Activated naive CD4-positive, alpha-beta T cell treated with anti-CD3 and anti-CD28 coated beads, Interleukin-2, amount 10 ng/mL, durations not matched to agents 7 days and 5 days (primary cell): Measurements from ENCODE around the gene ZNF318.
"Not testable (repeated sequence)": the region's sequence is repeated elsewhere in the genome, so short reads cannot be mapped to it uniquely, and the experiment has no call there.

ENCODE experiments used
- CTCF ChIA-PET: fragments of 350-600 bp; sonication (Branson Sonifier 250); formaldehyde crosslinking; loops from one replicate; lab custom pipeline; 2021; ENCODE audit warnings: antibody characterized with exemption; lab: Charles Lee
- DNase-seq: peaks from one replicate; pipeline ENCODE4 v3.0.0-alpha.2; 2020
- H3K27ac Mint-ChIP-seq: one replicate; pipeline ENCODE4 v1.8.0; 2021; ENCODE audit warnings: mild to moderate bottlenecking, moderate library complexity, mixed read lengths
- H3K27me3 Mint-ChIP-seq: one replicate; pipeline ENCODE4 v1.8.0; 2021; ENCODE audit warnings: mild to moderate bottlenecking, mixed read lengths
- H3K36me3 Mint-ChIP-seq: one replicate; pipeline ENCODE4 v1.8.0; 2021; ENCODE audit warnings: mixed read lengths
- H3K4me1 Mint-ChIP-seq: one replicate; pipeline ENCODE4 v1.8.0; 2021; ENCODE audit warnings: mixed read lengths
- H3K4me3 Mint-ChIP-seq: one replicate; pipeline ENCODE4 v1.8.0; 2021; ENCODE audit warnings: mild to moderate bottlenecking, moderate library complexity, mixed read lengths
- H3K9me3 Mint-ChIP-seq: one replicate; pipeline ENCODE4 v1.8.0; 2021; ENCODE audit warnings: mixed read lengths

The ZNF318 gene

DNA sequence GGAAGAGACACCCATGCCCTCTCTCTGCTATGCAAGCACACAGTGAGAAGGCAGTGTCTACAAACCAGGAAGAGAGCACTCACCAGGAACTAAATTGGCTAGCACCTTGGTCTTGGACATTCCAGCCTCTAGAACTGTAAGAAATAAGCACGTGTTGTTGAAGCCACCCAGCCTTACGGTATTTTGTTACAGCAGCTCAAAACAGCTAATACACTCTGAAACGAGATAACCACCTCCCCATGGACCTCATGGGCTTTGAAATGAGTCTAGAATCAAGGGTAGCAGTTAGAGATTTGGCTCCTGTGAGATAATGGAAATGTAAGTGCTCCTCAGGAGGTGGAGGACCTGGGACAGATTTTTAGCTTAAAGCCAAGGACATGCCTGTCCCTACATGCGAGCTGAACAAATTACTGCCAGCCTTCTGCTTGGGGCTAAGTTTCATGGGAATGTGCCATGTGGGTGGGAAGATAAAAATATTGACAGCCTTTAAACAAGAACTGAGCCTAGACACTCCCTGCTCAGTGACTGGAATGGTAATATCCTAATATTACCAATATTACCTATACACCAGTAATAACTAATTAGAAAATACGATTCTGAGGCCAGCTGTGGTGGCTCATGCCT, 3.9 kb upstream of the ZNF318 start:
- Mint-ChIP-seq H3K4me3 (no peak overlapping the region), H3K27me3 (peaks cover 29% of the 10 kb centered on the region), H3K9me3 (no peaks in the 10 kb centered on the region), H3K36me3 (no peaks in the 10 kb centered on the region), H3K4me1 (peaks cover 21% of the 10 kb centered on the region), H3K27ac (no peak overlapping the region)
- CTCF ChIA-PET: no interaction called here
- no peak for DNase-seq

GRCh38 chr6:43370003-43370580, 645 bp upstream of the ZNF318 start:
- peak overlapping the region; percentile 77 for H3K4me3 Mint-ChIP-seq
- peaks cover 34% of the 10 kb centered on the region for H3K27me3 Mint-ChIP-seq
- CTCF ChIA-PET: interaction anchor here (0.8 to 1.8 kb wide), 4 partner anchors 14 to 81 kb away, joined by 4 to 13 read pairs (median 6); no protein-coding TSS in a partner anchor
- peaks cover 44% of the 10 kb centered on the region for H3K4me1 Mint-ChIP-seq
- H3K27ac Mint-ChIP-seq: peak overlapping the region; percentile 88
- peaks cover 11% of the 10 kb centered on the region for H3K36me3 Mint-ChIP-seq
- not testable (repeated sequence) for DNase-seq, H3K9me3 Mint-ChIP-seq

DNA sequence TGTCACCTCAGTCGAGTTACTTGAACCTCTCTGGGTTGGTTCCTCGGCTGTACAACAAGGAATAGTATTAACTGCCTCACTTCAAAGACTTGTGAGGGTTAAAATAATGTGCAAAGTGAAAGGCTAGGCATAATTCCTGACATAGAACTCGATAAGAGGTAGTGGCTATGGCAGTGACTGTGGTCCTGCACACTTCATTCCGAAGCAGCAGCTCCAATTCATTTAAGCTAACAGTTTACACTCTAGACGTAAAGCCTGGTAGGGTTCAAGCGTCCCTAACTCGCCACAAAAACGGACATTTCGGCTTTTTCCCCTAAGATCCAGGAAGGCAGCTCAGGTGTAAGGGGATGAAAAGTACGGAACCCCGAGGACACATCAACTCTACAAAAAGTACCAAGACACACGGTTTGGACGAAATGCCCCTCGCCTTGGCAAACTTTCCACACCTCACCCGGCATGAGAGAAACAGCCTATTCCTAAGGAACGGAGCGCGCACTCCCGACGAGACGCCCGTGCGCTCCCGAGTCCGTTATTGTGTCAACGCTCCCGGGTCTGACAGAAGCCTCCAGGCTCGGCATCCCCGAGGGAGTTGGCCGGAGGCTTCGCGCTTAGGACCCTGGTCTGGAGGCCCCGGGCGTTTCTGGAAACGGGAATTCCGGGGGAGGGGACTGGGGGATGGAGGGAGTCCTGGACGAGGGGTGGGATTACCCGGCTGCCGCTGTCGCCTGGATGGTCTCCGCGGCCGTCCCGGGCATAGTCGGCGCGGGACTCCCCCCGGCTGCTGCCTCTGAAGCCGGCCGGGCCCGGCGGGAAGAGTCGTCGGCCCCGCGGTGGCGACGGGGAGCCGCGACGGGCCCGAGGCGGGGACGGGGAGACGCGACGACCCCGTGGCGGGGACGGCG, 937 bp downstream of the ZNF318 start:
- peaks cover 24% of the 10 kb centered on the region for H3K36me3 Mint-ChIP-seq
- CTCF ChIA-PET: interaction anchor here (0.7 to 1.8 kb wide), 3 partner anchors 13 to 30 kb away, joined by 3 to 13 read pairs (median 4); no protein-coding TSS in a partner anchor
- peaks cover 44% of the 10 kb centered on the region for H3K4me1 Mint-ChIP-seq
- peak overlapping the region; percentile 84 for H3K27ac Mint-ChIP-seq
- DNase-seq: peak; percentile 32
- peak overlapping the region; percentile 87 for H3K4me3 Mint-ChIP-seq
- H3K27me3 Mint-ChIP-seq: peaks cover 23% of the 10 kb centered on the region
- H3K9me3 Mint-ChIP-seq: no peaks in the 10 kb centered on the region

DNA sequence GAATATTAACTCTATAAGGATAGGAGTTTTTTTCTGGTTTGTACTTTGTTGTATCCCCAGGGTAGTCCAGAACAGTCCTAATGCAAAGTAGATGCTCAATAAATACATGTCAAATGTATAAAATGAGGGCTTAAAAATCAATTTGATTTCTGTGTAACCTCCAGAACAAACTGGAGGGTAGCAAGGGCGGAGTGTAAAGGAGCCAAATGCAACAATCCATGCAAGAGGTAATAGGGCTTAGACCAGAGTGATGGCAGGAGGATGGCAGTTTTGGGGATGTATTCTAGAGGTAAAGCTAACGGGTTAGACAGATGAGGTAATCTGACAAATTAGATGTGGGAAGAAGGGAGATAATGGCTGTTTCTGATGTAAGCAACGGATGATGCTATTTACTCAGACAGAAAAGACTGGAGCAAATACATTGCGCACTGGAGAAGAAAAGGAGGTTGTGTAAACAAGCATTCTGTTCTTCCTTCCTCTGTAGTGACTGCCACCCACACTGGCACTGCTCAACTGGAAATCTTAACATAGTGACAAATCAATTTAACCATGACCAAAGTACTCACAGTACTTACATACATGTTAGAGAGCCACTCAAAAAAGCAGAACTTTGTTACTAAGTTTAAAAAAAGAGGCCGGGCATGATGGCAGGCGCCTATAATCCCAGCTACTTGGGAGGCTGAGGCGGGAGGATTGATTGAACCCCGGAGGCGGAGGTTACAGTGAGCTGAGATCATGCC, 2.0 kb downstream of the ZNF318 start:
- DNase-seq: no peak
- H3K9me3 Mint-ChIP-seq: no peaks in the 10 kb centered on the region
- CTCF ChIA-PET: interaction anchor here (0.7 to 1.6 kb wide), 2 partner anchors 31 to 138 kb away, joined by 4 to 6 read pairs; partner anchors contain the start of gene DNPH1
- H3K27ac Mint-ChIP-seq: no peak overlapping the region
- H3K4me1 Mint-ChIP-seq: peaks cover 41% of the 10 kb centered on the region
- peak overlapping the region; percentile 17 for H3K4me3 Mint-ChIP-seq
- peaks cover 17% of the 10 kb centered on the region for H3K27me3 Mint-ChIP-seq
- H3K36me3 Mint-ChIP-seq: peaks cover 29% of the 10 kb centered on the region

DNA sequence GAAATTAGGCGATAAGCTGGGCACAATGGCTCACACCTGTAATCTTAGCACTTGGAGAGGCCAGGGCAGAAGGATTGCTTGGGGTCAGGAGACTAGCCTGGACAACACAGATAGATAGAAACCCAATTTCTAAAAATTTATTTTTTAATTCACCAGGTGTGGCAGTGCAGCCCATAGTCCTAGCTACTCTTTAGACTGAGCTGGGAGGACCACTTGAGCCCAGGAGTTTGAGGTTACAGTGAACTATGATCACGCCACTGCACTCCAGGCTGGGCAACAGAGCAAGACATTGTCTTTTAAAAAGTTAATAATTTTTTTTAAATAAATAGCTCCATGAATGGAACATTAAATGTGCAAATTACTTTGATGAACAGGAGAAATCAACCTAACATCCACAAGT, 8.2 kb downstream of the ZNF318 start:
- Mint-ChIP-seq H3K36me3 (peaks cover 42% of the 10 kb centered on the region), H3K27ac (no peak overlapping the region), H3K4me1 (peaks cover 5% of the 10 kb centered on the region), H3K9me3 (no peaks in the 10 kb centered on the region), H3K4me3 (no peak overlapping the region), H3K27me3 (no peaks in the 10 kb centered on the region)
- no peak for DNase-seq
- CTCF ChIA-PET: interaction anchor here (0.7 to 2.1 kb wide), 8 partner anchors 10 to 248 kb away, joined by 3 to 6 read pairs (median 3); partner anchors contain the start of gene CRIP3

DNA sequence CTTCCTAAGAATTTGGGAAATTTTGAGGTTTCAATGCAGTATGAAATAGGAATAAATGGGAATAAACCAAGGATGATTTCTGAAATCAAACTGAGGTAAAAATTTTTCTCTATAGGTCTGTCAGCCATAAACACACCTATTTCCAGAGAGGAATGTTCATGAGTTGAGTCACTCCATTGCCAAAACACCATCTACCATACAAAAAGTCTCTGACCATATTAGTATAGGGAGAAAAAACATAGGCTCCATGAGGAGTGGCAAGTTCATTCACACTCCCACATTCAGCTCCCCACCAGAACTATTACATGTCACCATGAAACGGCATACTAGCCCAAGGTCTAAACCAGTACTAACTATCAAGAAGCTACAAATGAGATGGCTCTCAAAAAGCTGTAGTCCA, 9.6 kb downstream of the ZNF318 start:
- no peaks in the 10 kb centered on the region for H3K9me3 Mint-ChIP-seq
- H3K4me3 Mint-ChIP-seq: no peak overlapping the region
- H3K27me3 Mint-ChIP-seq: no peaks in the 10 kb centered on the region
- peaks cover 45% of the 10 kb centered on the region for H3K36me3 Mint-ChIP-seq
- no peaks in the 10 kb centered on the region for H3K4me1 Mint-ChIP-seq
- CTCF ChIA-PET: interaction anchor here (0.9 to 1.2 kb wide), 2 partner anchors 9 to 38 kb away, joined by 3 read pairs; no protein-coding TSS in a partner anchor
- no peak overlapping the region for H3K27ac Mint-ChIP-seq
- DNase-seq: no peak

DNA sequence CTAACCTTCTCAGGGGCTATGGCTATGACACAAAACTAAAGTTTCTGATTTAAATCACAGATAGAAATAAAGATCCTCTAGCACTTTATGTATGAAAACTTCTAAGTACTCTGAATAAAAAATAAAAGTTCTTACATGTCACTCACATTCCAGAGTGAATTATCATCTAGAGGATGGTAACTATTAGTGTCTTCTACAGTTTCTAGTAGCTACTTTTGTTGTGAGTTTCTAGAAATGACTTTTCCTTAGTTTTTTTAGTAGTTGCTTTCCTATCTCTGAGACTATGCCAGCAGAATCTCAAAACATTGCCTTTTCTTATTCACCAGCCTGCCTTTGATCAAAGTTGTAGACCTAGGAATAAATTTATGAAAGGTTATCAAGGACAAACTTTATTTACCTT, 10.1 kb downstream of the ZNF318 start:
- Mint-ChIP-seq H3K4me3 (no peak overlapping the region), H3K9me3 (no peaks in the 10 kb centered on the region), H3K4me1 (no peaks in the 10 kb centered on the region), H3K27ac (no peak overlapping the region), H3K36me3 (peaks cover 45% of the 10 kb centered on the region), H3K27me3 (no peaks in the 10 kb centered on the region)
- CTCF ChIA-PET: interaction anchor here (0.9 to 1.2 kb wide), 3 partner anchors 9 to 51 kb away, joined by 3 read pairs; partner anchors contain the start of gene CRIP3
- DNase-seq: no peak

- Mint-ChIP-seq H3K27me3 (no peaks in the 10 kb centered on the region), H3K27ac (no peak overlapping the region), H3K4me1 (no peaks in the 10 kb centered on the region), H3K9me3 (no peaks in the 10 kb centered on the region), H3K36me3 (peaks cover 47% of the 10 kb centered on the region), H3K4me3 (no peak overlapping the region)
- CTCF ChIA-PET: interaction anchor here (0.7 to 1.2 kb wide), 4 partner anchors 13 to 212 kb away, joined by 3 to 4 read pairs (median 3); partner anchors contain the start of gene ZNF318
- DNase-seq: no peak
Measured at GRCh38 chr6:43355862-43356590, 13.4 kb downstream of the ZNF318 start.

GRCh38 chr6:43351951-43352350, 17.5 kb downstream of the ZNF318 start:
- H3K36me3 Mint-ChIP-seq: peaks cover 36% of the 10 kb centered on the region
- CTCF ChIA-PET, H3K9me3 Mint-ChIP-seq, H3K4me3 Mint-ChIP-seq, DNase-seq, H3K27ac Mint-ChIP-seq, H3K4me1 Mint-ChIP-seq, H3K27me3 Mint-ChIP-seq: not testable (repeated sequence)

DNA sequence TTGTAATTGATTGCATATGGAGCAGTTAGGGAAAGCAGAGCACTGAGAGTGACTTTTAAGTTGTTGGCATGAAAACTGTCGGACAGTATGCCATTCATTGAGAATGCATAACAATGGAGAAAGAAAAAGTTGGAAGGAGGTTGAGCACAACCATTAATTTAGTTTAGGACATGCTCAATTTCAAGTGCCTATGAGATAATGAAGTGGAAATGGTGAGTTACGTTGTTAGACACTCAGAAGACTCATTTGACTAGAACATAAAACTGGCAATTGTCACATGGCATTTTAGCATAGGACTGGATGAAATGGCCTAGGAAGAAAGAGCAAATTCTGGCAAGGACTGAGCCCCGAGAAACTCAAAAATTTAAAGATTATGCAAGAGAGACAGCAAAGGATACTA, 22.0 kb downstream of the ZNF318 start:
- H3K4me3 Mint-ChIP-seq: no peak overlapping the region
- H3K4me1 Mint-ChIP-seq: no peaks in the 10 kb centered on the region
- CTCF ChIA-PET: no interaction called here
- H3K9me3 Mint-ChIP-seq: no peaks in the 10 kb centered on the region
- H3K27me3 Mint-ChIP-seq: no peaks in the 10 kb centered on the region
- peaks cover 26% of the 10 kb centered on the region for H3K36me3 Mint-ChIP-seq
- no peak overlapping the region for H3K27ac Mint-ChIP-seq
- DNase-seq: no peak

GRCh38 chr6:43347021-43347420, 22.4 kb downstream of the ZNF318 start:
- CTCF ChIA-PET: no interaction called here
- Mint-ChIP-seq H3K27me3 (no peaks in the 10 kb centered on the region), H3K4me3 (no peak overlapping the region), H3K27ac (no peak overlapping the region), H3K9me3 (no peaks in the 10 kb centered on the region), H3K4me1 (no peaks in the 10 kb centered on the region), H3K36me3 (peaks cover 28% of the 10 kb centered on the region)
- no peak for DNase-seq

- H3K36me3 Mint-ChIP-seq: peaks cover 28% of the 10 kb centered on the region
- not testable (repeated sequence) for H3K4me3 Mint-ChIP-seq, H3K9me3 Mint-ChIP-seq, H3K4me1 Mint-ChIP-seq, H3K27me3 Mint-ChIP-seq, DNase-seq, H3K27ac Mint-ChIP-seq
- CTCF ChIA-PET: interaction anchor here (1.0 to 1.1 kb wide), 2 partner anchors 11 to 49 kb away, joined by 3 to 4 read pairs; no protein-coding TSS in a partner anchor
Measured at GRCh38 chr6:43346243-43346642, 23.2 kb downstream of the ZNF318 start.

GRCh38 chr6:43339168-43339567, 30.3 kb downstream of the ZNF318 start:
- Mint-ChIP-seq H3K9me3 (no peaks in the 10 kb centered on the region), H3K36me3 (peaks cover 47% of the 10 kb centered on the region), H3K4me3 (no peak overlapping the region), H3K27me3 (no peaks in the 10 kb centered on the region), H3K27ac (peak overlapping the region; percentile 13), H3K4me1 (peaks cover 7% of the 10 kb centered on the region)
- DNase-seq: no peak
- CTCF ChIA-PET: no interaction called here
